Type B pancreatic cell (in vitro differentiated cells): ENCODE measurements around the gene PBX3. TPM values are rescaled to one million over a fixed set of nuclear protein-coding genes. Genes with fewer than 3 reads are reported as not detected.

Experiments used
- DNase-seq: peaks from one replicate; pipeline ENCODE4 v3.0.0; 2021; ENCODE audit warnings: mixed read lengths; ENCODE audit not compliant: unreplicated experiment; ENCODE audit errors: extremely low spot score
- H3K27ac Mint-ChIP-seq: 2 replicates; pipeline ENCODE4 v1.8.0; 2021; ENCODE audit warnings: mild to moderate bottlenecking, mixed read lengths
- H3K27me3 Mint-ChIP-seq: 2 replicates; pipeline ENCODE4 v1.8.0; 2021; ENCODE audit warnings: mixed read lengths
- H3K36me3 Mint-ChIP-seq: 2 replicates; pipeline ENCODE4 v1.8.0; 2021; ENCODE audit warnings: mixed read lengths
- H3K4me1 Mint-ChIP-seq: one replicate; pipeline ENCODE4 v1.8.0; 2021; ENCODE audit warnings: mixed read lengths; ENCODE audit not compliant: unreplicated experiment
- H3K4me3 Mint-ChIP-seq: 2 replicates; pipeline ENCODE4 v1.8.0; 2021; ENCODE audit warnings: mild to moderate bottlenecking, mixed read lengths
- H3K9me3 Mint-ChIP-seq: 2 replicates; pipeline ENCODE4 v1.8.0; 2021; ENCODE audit warnings: mixed read lengths
- total RNA-seq: library from RNA; stranded (reverse); gene quantifications from 2 replicates; pipeline ENCODE4 v1.2.1, GENCODE V29; 2021; ENCODE audit warnings: low replicate concordance
- TF ChIP-seq, protein P1 (sequence below): fragments of 200-600 bp; sonication (generic); conservative IDR thresholded peaks from 2 replicates; pipeline ENCODE4 v1.5.0; 2021; ENCODE audit warnings: antibody characterized with exemption, mild to moderate bottlenecking

The PBX3 gene
- total RNA-seq, 1 donor from 2014 or later, result 60.9 TPM

DNA sequence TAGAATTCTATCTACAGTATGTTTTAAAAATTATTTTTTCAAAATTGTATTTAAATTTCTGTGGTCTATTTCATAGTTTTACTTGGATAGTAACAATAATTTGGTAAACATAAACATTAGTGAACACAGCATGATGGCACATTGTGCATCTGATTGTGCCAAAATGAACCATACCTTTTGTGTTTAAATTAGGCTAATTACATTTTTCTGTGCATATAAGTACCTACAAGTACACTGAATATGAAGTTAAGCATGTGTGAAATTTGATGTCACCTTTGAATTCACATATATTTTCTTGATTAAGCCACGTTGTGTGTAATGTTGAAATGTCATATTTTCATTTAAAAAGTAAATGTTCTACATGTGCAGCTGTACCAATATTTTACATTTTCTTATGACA, 13.4 kb downstream of the PBX3 start:
- Mint-ChIP-seq H3K27ac (no peak overlapping the region), H3K27me3 (no peaks in the 10 kb centered on the region), H3K36me3 (no peaks in the 10 kb centered on the region), H3K4me3 (no peak overlapping the region), H3K4me1 (peaks cover 60% of the 10 kb centered on the region), H3K9me3 (no peaks in the 10 kb centered on the region)
- no peak for DNase-seq
- TF ChIP-seq, protein P1, sequence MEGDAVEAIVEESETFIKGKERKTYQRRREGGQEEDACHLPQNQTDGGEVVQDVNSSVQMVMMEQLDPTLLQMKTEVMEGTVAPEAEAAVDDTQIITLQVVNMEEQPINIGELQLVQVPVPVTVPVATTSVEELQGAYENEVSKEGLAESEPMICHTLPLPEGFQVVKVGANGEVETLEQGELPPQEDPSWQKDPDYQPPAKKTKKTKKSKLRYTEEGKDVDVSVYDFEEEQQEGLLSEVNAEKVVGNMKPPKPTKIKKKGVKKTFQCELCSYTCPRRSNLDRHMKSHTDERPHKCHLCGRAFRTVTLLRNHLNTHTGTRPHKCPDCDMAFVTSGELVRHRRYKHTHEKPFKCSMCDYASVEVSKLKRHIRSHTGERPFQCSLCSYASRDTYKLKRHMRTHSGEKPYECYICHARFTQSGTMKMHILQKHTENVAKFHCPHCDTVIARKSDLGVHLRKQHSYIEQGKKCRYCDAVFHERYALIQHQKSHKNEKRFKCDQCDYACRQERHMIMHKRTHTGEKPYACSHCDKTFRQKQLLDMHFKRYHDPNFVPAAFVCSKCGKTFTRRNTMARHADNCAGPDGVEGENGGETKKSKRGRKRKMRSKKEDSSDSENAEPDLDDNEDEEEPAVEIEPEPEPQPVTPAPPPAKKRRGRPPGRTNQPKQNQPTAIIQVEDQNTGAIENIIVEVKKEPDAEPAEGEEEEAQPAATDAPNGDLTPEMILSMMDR, result no peak

DNA sequence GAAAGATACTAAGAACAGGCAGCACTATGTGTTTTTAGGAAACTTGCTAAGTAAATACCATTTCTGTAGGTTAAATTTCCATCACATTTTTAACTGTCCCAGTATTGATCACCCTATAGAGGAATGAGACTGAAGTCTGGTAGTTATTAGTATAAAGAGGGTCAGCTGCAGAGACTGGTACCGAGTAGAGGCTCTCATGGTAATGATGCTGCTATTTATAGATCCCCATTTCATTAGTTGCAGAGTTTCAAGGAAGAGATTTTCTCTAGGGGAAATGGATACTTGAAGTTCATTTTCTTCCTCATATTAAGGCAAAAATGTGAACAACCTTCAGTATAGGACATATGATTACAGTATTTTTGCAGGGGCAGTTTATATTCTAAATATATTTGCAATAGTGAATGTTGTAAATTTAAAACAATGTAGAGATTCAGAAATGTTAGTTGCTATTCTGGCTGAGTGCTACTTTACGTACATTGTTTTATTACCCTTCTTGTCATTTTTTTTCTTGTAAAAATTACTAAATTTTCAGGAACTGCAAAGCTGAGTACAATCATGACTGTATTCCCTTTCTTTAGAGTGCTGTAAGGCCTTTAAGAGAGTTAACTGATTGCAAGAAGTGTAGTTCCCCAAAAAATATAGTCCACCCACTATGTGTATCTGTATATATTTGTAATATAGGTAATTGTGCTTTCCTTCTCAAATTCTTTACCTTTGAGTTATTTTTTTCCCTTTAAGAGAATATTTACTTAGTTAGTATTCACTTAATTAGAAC, 14.7 kb downstream of the PBX3 start:
- Mint-ChIP-seq H3K9me3 (no peaks in the 10 kb centered on the region), H3K36me3 (no peaks in the 10 kb centered on the region), H3K27ac (no peak overlapping the region), H3K27me3 (no peaks in the 10 kb centered on the region), H3K4me1 (peaks cover 51% of the 10 kb centered on the region), H3K4me3 (no peak overlapping the region)
- TF ChIP-seq, protein P1, result no peak
- no peak for DNase-seq

DNA sequence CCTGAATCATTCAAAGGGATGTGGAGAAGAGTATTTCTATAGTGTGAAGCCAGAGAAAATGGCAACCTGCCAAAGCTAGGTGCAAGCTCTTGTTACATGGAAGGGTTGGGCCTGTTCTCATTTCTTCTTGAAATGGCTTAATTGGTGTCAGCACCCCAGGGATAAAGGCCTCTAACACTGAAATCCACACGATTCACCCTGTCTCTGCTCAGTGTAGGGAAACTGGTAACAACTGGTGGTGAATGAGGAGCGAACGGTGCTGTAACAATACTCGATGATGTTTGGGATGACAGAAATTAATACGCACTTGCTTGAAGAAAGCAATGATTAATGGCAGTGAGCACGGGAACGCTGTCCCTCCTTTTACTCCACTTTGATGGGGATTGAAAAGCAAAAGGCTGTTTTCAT, 16.2 kb downstream of the PBX3 start:
- Mint-ChIP-seq H3K4me1 (peaks cover 58% of the 10 kb centered on the region), H3K4me3 (peak overlapping the region; percentile 74), H3K9me3 (no peaks in the 10 kb centered on the region), H3K27me3 (no peaks in the 10 kb centered on the region), H3K36me3 (no peaks in the 10 kb centered on the region), H3K27ac (peak overlapping the region; percentile 67)
- TF ChIP-seq, protein P1, result no peak
- no peak for DNase-seq

DNA sequence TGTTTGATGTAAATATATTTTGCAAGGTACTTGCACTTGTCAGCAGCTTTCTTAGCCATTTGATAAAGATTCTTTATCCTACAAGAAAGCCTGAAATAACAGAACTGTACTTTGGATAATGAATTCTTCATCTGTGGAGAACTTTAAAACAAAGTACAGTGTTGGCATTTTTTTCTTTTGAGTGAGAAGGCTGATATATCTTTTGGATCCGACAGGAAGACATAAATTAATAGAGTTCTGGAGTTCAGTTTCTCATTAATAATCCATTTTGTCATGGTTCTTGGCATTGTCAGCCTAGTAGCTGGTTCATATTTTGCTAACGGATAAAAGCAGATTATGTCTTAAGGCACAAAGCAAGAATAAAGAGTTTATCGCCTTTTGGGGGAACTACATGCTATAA, 17.0 kb downstream of the PBX3 start:
- TF ChIP-seq, protein P1, result no peak
- Mint-ChIP-seq H3K27me3 (no peaks in the 10 kb centered on the region), H3K27ac (no peak overlapping the region), H3K9me3 (no peaks in the 10 kb centered on the region), H3K4me3 (no peak overlapping the region), H3K4me1 (peaks cover 52% of the 10 kb centered on the region), H3K36me3 (no peaks in the 10 kb centered on the region)
- DNase-seq, result no peak

DNA sequence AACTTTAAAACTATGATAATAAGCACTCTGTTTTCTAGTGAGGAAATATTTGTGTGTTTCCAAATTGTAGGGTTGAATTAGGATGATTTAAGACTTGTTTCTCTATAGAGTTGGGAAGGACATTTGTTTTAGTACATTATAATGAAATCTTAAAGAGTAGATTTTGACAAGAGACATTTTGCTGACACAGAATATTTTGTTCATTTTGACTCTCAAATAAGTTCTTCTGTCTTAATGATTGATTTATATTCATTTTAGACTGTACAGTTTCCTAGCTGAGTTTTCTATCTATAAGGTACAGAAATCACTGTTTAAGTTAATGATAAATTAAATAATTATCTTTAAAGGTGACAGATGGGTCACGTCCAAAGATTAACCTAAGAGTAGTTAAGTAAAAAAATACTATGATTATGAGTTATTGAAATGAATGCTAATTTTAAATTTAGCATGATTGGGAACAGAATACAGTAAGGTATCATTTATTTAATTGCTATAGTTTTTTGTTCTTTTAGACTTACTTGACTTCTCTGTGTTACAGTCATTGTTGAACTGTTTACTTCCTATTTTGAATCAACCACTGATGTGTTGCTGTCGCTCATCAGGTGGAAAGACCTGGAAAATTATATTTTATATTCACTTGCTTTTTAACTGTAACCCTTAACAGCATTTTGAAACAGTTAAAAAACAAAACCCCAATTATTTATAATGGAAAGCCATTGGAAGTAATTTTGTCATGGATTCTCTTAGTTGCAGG, 19.5 kb downstream of the PBX3 start:
- no peaks in the 10 kb centered on the region for H3K36me3 Mint-ChIP-seq
- no peak for DNase-seq
- TF ChIP-seq, protein P1, result no peak
- H3K27me3 Mint-ChIP-seq, result no peaks in the 10 kb centered on the region
- H3K9me3 Mint-ChIP-seq, result no peaks in the 10 kb centered on the region
- H3K4me1 Mint-ChIP-seq, result peaks cover 35% of the 10 kb centered on the region
- H3K4me3 Mint-ChIP-seq, result no peak overlapping the region
- H3K27ac Mint-ChIP-seq, result no peak overlapping the region
